WTC11 (cell line): ENCODE results near the gene SUCLG2. TPM values are rescaled to one million over a fixed set of nuclear protein-coding genes. Genes with fewer than 3 reads are reported as not detected.

Experiments used
- ATAC-seq: fragments of 200-7000 bp; cut with Tn5 transposase; 2 replicates; pipeline ENCODE4 v1.10.0; 2021; ENCODE audit warnings: mild to moderate bottlenecking, moderate library complexity
- CTCF ChIA-PET: fragments of 300-600 bp; sonication (Branson Sonifier 250); formaldehyde crosslinking; loops from one replicate; lab custom pipeline; 2021; ENCODE audit warnings: antibody characterized with exemption; lab: Charles Lee
- POLR2A ChIA-PET: fragments of 350-600 bp; sonication (Branson Sonifier 250); formaldehyde crosslinking; loops from one replicate; lab custom pipeline; 2021; ENCODE audit warnings: antibody characterized with exemption; lab: Charles Lee
- DNase-seq: peaks from one replicate; pipeline ENCODE4 v3.0.0; 2021; ENCODE audit warnings: low spot score
- H3K27ac Mint-ChIP-seq: 2 replicates; pipeline ENCODE4 v1.8.0; 2021; ENCODE audit warnings: mixed read lengths
- H3K27me3 Mint-ChIP-seq: 2 replicates; pipeline ENCODE4 v1.8.0; 2021; ENCODE audit warnings: low read depth, mild to moderate bottlenecking, moderate library complexity, mixed read lengths
- H3K36me3 Mint-ChIP-seq: 2 replicates; pipeline ENCODE4 v1.8.0; 2021; ENCODE audit warnings: mixed read lengths
- H3K4me1 Mint-ChIP-seq: 2 replicates; pipeline ENCODE4 v1.8.0; 2022; ENCODE audit warnings: mixed read lengths
- H3K4me3 Mint-ChIP-seq: 2 replicates; pipeline ENCODE4 v1.8.0; 2021; ENCODE audit warnings: mild to moderate bottlenecking, moderate library complexity, mixed read lengths
- H3K9me3 Mint-ChIP-seq: 2 replicates; pipeline ENCODE4 v1.8.0; 2021; ENCODE audit warnings: mixed read lengths
- CREB1 ChIP-seq: sonication (generic); formaldehyde crosslinking; IDR thresholded peaks from 2 replicates; pipeline ENCODE4 v1.8.0; 2023; ENCODE audit warnings: mild to moderate bottlenecking, missing genetic modification reagents
- NR3C1 ChIP-seq: sonication (generic); formaldehyde crosslinking; conservative IDR thresholded peaks from 2 replicates; pipeline ENCODE4 v1.8.1; 2023; ENCODE audit warnings: low read depth, mild to moderate bottlenecking, missing genetic modification reagents
- RORB ChIP-seq: fragments of 250-450 bp; sonication (Bioruptor Pico); IDR thresholded peaks from 2 replicates; pipeline ENCODE4 v1.9.0; 2021; ENCODE audit warnings: mild to moderate bottlenecking
- SMAD3 ChIP-seq: sonication (generic); formaldehyde crosslinking; IDR thresholded peaks from 2 replicates; pipeline ENCODE4 v1.8.0; 2022; ENCODE audit warnings: missing genetic modification reagents, mild to moderate bottlenecking, borderline replicate concordance
- TEAD1 ChIP-seq: sonication (generic); formaldehyde crosslinking; IDR thresholded peaks from 2 replicates; pipeline ENCODE4 v1.8.0; 2022; ENCODE audit warnings: mild to moderate bottlenecking, missing genetic modification reagents
- ZBTB21 ChIP-seq: sonication (generic); formaldehyde crosslinking; IDR thresholded peaks from 2 replicates; pipeline ENCODE4 v1.8.1; 2023; ENCODE audit warnings: mild to moderate bottlenecking, missing genetic modification reagents, borderline replicate concordance
- total RNA-seq: library from RNA; stranded (reverse); gene quantifications from 3 replicates; pipeline ENCODE4 v1.2.3, GENCODE V29; 2021
- TF ChIP-seq, protein P1 (sequence below): fragments of 250-450 bp; sonication (Bioruptor Pico); IDR thresholded peaks from 2 replicates; pipeline ENCODE4 v1.9.0; 2021; ENCODE audit warnings: mild to moderate bottlenecking
- TF ChIP-seq, protein P2 (sequence below): sonication (generic); formaldehyde crosslinking; IDR thresholded peaks from 2 replicates; pipeline ENCODE4 v1.8.0; 2022; ENCODE audit warnings: missing genetic modification reagents
- TF ChIP-seq, protein P3 (sequence below): sonication (generic); formaldehyde crosslinking; IDR thresholded peaks from 2 replicates; pipeline ENCODE4 v1.8.1; 2022; ENCODE audit warnings: low read depth, missing genetic modification reagents, borderline replicate concordance
- TF ChIP-seq, protein P4 (sequence below): sonication (generic); formaldehyde crosslinking; IDR thresholded peaks from 2 replicates; pipeline ENCODE4 v1.8.1; 2023; ENCODE audit warnings: mild to moderate bottlenecking, missing genetic modification reagents
- TF ChIP-seq, protein P5 (sequence below): sonication (generic); formaldehyde crosslinking; IDR thresholded peaks from 2 replicates; pipeline ENCODE4 v1.8.1; 2022; ENCODE audit warnings: mild to moderate bottlenecking, moderate library complexity, missing genetic modification reagents
- TF ChIP-seq, protein P6 (sequence below): sonication (generic); formaldehyde crosslinking; IDR thresholded peaks from 2 replicates; pipeline ENCODE4 v1.8.1; 2023; ENCODE audit warnings: mild to moderate bottlenecking, missing genetic modification reagents, moderate library complexity
- TF ChIP-seq, protein P7 (sequence below): fragments of 250-450 bp; sonication (Bioruptor Pico); IDR thresholded peaks from 2 replicates; pipeline ENCODE4 v1.9.0; 2021; ENCODE audit warnings: moderate library complexity, mild to moderate bottlenecking, inconsistent platforms, borderline replicate concordance

The SUCLG2 gene
- total RNA-seq, 1 experiment from 2014 or later, result 39.7 TPM

DNA sequence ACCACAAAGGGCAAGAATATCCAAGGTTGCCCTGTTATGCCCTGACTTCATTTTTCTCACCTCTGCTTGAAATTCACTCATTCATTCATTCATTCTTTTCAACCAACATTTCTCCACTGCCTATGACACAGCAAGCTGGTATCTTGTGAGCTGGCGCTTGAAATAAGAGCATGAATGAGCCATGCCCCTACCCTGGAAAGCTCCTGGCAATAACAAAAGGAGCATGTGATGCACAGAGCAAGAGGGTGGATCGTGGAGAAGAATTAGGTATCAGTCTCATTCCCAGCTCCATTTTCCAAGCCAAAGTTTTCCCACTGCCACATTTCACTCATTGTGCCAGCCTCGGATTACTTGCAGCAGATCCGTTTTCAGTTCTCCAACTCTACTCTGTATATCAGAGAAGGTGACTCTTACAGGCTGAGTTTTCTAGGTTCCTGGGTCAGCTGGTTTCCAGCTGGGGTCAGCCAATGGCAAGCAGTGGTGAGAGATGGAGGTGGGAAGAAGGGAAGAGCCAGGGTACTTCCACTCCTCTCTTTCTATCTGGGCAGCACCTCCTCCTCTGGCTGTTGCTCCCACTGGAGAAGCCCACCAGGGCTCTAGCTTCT lies 144.8 kb downstream of the SUCLG2 start (continued):
- TF ChIP-seq, protein P1, sequence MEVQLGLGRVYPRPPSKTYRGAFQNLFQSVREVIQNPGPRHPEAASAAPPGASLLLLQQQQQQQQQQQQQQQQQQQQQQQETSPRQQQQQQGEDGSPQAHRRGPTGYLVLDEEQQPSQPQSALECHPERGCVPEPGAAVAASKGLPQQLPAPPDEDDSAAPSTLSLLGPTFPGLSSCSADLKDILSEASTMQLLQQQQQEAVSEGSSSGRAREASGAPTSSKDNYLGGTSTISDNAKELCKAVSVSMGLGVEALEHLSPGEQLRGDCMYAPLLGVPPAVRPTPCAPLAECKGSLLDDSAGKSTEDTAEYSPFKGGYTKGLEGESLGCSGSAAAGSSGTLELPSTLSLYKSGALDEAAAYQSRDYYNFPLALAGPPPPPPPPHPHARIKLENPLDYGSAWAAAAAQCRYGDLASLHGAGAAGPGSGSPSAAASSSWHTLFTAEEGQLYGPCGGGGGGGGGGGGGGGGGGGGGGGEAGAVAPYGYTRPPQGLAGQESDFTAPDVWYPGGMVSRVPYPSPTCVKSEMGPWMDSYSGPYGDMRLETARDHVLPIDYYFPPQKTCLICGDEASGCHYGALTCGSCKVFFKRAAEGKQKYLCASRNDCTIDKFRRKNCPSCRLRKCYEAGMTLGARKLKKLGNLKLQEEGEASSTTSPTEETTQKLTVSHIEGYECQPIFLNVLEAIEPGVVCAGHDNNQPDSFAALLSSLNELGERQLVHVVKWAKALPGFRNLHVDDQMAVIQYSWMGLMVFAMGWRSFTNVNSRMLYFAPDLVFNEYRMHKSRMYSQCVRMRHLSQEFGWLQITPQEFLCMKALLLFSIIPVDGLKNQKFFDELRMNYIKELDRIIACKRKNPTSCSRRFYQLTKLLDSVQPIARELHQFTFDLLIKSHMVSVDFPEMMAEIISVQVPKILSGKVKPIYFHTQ (CRISPR knock-in tag), result no peak
- no peak for TF ChIP-seq NR3C1 (CRISPR knock-in tag)
- TF ChIP-seq, protein P2, sequence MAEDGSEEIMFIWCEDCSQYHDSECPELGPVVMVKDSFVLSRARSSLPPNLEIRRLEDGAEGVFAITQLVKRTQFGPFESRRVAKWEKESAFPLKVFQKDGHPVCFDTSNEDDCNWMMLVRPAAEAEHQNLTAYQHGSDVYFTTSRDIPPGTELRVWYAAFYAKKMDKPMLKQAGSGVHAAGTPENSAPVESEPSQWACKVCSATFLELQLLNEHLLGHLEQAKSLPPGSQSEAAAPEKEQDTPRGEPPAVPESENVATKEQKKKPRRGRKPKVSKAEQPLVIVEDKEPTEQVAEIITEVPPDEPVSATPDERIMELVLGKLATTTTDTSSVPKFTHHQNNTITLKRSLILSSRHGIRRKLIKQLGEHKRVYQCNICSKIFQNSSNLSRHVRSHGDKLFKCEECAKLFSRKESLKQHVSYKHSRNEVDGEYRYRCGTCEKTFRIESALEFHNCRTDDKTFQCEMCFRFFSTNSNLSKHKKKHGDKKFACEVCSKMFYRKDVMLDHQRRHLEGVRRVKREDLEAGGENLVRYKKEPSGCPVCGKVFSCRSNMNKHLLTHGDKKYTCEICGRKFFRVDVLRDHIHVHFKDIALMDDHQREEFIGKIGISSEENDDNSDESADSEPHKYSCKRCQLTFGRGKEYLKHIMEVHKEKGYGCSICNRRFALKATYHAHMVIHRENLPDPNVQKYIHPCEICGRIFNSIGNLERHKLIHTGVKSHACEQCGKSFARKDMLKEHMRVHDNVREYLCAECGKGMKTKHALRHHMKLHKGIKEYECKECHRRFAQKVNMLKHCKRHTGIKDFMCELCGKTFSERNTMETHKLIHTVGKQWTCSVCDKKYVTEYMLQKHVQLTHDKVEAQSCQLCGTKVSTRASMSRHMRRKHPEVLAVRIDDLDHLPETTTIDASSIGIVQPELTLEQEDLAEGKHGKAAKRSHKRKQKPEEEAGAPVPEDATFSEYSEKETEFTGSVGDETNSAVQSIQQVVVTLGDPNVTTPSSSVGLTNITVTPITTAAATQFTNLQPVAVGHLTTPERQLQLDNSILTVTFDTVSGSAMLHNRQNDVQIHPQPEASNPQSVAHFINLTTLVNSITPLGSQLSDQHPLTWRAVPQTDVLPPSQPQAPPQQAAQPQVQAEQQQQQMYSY, result no peak

DNA sequence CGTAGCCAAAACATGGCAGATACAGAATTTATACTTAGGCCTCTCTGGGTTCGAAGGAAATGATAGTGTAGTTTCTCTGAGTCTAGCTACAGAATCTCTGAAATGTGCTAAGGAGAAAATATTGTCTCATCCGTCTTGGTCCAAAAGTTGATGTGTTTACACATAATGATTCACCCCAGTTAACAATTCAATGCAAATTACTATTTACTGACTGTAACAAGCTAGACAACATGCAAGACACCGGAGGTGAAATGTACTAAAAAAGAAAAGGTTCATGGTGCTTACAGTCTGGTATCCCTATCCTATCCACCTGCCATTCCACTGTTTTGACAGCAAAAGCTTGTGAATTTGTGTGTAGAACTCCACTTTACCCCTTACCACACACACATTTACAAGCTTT lies 146.8 kb downstream of the SUCLG2 start:
- no peak for DNase-seq
- ChIA-PET CTCF (no interaction called here), POLR2A (interaction anchor here (0.6 kb wide), 1 partner anchor 670 kb away, joined by 3 read pairs; no protein-coding TSS in a partner anchor)

More for the DNA sequence above, 146.8 kb downstream of the SUCLG2 start:
- H3K36me3 Mint-ChIP-seq, result no peaks in the 10 kb centered on the region
- ATAC-seq, result no peak
- no peaks in the 10 kb centered on the region for H3K27me3 Mint-ChIP-seq
- no peaks in the 10 kb centered on the region for H3K9me3 Mint-ChIP-seq
- peaks cover 6% of the 10 kb centered on the region; the same call in 1 of the 2 replicates for H3K4me1 Mint-ChIP-seq
- TF ChIP-seq ZBTB21 (CRISPR knock-in tag), result no peak
- TF ChIP-seq, protein P3, sequence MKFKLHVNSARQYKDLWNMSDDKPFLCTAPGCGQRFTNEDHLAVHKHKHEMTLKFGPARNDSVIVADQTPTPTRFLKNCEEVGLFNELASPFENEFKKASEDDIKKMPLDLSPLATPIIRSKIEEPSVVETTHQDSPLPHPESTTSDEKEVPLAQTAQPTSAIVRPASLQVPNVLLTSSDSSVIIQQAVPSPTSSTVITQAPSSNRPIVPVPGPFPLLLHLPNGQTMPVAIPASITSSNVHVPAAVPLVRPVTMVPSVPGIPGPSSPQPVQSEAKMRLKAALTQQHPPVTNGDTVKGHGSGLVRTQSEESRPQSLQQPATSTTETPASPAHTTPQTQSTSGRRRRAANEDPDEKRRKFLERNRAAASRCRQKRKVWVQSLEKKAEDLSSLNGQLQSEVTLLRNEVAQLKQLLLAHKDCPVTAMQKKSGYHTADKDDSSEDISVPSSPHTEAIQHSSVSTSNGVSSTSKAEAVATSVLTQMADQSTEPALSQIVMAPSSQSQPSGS (CRISPR knock-in tag), result no peak
- TF ChIP-seq, protein P4, sequence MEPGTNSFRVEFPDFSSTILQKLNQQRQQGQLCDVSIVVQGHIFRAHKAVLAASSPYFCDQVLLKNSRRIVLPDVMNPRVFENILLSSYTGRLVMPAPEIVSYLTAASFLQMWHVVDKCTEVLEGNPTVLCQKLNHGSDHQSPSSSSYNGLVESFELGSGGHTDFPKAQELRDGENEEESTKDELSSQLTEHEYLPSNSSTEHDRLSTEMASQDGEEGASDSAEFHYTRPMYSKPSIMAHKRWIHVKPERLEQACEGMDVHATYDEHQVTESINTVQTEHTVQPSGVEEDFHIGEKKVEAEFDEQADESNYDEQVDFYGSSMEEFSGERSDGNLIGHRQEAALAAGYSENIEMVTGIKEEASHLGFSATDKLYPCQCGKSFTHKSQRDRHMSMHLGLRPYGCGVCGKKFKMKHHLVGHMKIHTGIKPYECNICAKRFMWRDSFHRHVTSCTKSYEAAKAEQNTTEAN, result no peak
- no peak for TF ChIP-seq CREB1 (CRISPR knock-in tag)
- TF ChIP-seq TEAD1 (CRISPR knock-in tag), result no peak
- TF ChIP-seq SMAD3, result no peak
- TF ChIP-seq, protein P5, sequence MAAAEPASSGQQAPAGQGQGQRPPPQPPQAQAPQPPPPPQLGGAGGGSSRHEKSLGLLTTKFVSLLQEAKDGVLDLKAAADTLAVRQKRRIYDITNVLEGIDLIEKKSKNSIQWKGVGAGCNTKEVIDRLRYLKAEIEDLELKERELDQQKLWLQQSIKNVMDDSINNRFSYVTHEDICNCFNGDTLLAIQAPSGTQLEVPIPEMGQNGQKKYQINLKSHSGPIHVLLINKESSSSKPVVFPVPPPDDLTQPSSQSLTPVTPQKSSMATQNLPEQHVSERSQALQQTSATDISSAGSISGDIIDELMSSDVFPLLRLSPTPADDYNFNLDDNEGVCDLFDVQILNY, result no peak
- TF ChIP-seq, protein P6, sequence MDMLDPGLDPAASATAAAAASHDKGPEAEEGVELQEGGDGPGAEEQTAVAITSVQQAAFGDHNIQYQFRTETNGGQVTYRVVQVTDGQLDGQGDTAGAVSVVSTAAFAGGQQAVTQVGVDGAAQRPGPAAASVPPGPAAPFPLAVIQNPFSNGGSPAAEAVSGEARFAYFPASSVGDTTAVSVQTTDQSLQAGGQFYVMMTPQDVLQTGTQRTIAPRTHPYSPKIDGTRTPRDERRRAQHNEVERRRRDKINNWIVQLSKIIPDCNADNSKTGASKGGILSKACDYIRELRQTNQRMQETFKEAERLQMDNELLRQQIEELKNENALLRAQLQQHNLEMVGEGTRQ (CRISPR knock-in tag), result no peak
- no peak for TF ChIP-seq RORB
- TF ChIP-seq, protein P7, sequence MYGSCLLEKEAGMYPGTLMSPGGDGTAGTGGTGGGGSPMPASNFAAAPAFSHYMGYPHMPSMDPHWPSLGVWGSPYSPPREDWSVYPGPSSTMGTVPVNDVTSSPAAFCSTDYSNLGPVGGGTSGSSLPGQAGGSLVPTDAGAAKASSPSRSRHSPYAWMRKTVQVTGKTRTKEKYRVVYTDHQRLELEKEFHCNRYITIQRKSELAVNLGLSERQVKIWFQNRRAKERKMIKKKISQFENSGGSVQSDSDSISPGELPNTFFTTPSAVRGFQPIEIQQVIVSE (CRISPR knock-in tag), result no peak
- peak overlapping the region; percentile 6; the same call in 1 of the 2 replicates for H3K27ac Mint-ChIP-seq
- H3K4me3 Mint-ChIP-seq, result no peak overlapping the region
